ENCODE data around the gene IMP3.

The IMP3 gene

DNA sequence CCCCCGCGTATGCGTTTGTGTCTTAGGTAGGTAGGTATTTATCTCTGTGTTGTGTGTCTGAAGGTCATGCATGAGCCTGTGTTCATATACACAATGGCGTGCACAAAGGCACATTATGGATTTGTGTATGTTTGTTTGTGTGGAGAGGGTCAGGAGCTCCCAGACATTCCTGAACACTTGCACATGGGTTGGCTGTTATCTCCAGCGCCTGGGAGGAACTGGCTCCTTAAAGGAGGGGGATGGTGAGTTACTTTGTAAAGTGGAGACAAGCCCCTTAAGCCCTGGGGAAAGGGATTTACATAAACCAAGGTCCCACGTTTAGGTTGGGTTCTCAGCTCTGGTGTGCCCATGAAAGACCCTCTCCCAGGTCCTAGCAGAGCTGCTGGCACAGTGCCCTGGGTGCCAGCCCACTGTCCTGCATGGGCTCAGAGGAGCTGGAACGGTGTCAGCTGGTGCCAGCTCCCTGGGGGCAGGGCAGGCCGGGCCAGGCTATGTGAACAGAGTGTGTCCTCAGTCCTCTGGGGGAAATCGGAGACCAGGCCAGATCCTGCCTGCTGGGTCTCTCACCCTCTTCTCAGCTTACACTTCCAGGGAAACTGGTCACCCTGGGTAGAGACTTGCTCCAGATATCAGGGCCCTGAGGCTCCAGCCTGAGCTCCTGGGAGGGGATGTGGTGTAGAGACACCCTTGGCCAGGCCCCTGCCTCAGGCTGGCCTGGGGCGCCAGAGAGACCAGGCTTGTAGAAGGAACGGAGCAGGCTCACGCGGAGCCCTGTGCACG is 32.8 kb upstream of the IMP3 start:
- no peak for DNase-seq (ENCODE audit: low read depth)

DNA sequence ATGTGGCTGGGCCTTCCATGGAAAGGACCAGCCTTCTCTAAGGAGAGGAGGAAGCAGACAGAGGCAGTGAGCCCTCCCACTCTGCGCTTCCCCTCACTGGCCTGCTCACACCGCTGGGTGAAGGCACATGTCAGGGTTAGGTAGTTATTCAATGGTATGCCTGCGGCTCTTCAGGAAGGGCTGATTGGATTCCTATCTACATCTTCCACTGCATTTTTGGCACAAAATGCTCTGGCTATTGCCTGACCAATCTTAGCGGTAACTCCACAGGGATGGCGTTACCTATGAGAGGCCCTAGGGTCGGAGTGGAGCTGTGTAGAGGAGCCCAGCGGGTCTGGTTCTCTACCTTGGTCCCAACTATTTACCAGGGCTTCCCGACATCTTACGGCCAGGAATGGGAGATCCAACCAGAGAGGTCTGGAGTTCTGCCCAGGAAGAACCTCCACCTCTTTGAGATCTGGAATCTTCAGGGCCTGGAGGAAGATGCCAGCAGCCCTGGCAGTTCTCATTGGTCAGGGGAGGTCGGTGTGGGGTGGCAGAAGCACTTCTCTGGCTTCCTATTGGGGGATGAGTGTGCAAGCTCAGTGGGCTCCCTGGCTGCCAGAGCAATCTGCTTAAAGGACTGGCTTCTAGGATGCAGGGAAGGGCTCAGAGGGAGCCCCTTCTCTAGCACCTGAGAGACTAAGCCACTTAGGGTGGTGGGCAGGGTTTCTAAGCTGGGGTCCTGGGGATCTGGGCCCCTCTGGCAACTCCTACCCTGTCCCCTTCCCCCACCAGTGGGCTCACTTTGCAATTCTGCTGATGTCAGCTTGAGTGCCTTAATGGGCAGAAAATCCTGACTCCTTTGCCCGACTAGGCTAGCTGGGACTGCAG is 31.9 kb upstream of the IMP3 start:
- no peak for DNase-seq (ENCODE audit: low read depth)

DNA sequence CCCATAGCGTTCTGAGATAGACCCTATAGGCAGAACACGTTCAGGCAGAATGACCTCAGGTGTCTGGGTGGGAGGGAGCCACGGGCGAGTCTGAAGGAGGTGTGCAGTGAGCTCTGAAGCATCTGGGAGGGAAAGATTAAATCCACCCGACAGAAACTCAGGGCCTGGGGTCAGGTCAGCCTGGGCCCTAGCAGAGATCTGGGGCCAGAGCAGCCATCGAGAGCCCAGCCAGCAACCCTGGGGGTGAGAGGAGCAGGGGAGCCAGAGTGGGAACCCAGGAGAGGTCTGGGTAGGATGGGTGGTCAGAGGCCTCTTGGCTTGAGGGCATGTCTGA is 29.8 kb upstream of the IMP3 start:
- no peak for DNase-seq (ENCODE audit: low read depth)

DNA sequence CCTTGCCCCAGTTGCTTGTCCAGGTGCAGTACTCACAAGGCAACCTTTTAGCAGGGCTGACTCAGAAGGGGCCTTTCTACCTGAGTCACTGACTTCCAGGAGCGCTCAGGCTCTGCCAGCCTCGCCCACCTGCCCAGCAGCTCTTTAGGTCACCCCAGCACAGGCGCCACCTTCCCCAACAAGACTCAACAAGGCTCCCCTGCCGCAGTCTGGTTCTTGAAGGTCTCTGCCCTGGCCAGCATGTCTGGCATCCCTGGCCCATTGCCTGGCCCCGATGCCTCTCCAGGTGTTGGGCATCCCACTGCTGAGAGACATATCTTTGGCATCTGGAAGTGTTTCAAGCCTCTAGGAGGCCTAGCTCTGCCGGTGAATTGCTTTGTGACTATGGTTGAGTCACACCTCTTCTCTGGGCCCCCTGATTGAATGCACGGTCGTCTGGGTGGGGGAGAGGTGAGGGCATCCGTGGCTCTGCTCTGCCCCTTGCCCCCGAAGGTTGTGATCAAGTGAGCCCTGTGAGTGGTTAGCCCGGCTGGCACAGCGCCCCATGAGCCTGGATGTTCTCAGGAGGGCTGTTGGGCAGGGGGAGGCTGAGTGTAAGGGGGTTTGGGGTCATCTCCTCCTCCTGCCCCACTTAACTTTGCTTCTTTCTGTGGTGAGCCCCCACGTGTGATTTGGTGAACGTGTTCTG is 29.3 kb upstream of the IMP3 start:
- no peak for DNase-seq (ENCODE audit: low read depth)

DNA sequence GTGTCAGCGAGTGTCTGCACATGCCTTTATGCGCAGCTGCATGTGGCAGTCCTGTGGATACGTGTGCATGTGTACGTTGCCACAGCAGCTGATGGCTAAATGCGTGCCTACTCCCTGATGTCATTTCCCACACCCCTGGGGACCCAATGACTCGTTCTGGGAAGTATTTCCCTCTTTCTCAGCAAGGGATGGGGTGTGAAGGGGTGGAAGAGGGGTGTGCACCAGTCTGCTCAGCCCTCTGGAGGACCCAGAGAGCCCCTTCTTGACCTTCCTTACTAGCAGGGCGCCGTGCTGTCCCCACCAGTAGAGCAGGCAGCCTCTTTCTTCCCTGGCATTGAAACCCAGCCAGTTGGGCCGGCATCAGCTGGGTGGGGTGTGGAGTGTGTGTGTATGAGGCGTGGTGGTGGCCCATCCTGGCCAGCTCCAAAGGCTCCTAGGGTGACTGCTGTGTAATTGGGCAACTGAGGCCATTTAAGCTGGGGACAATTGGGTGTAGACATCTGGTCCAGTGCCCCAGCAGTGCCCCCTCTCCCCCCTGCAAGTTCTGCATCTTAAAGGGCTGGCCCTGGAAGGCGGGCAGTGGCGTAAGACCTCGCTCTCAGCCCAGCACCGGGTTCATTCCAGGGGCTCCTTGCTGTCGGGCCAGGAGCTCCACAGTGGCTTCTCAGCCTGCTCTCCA is 26.9 kb upstream of the IMP3 start:
- no peak for DNase-seq (ENCODE audit: low read depth)

DNA sequence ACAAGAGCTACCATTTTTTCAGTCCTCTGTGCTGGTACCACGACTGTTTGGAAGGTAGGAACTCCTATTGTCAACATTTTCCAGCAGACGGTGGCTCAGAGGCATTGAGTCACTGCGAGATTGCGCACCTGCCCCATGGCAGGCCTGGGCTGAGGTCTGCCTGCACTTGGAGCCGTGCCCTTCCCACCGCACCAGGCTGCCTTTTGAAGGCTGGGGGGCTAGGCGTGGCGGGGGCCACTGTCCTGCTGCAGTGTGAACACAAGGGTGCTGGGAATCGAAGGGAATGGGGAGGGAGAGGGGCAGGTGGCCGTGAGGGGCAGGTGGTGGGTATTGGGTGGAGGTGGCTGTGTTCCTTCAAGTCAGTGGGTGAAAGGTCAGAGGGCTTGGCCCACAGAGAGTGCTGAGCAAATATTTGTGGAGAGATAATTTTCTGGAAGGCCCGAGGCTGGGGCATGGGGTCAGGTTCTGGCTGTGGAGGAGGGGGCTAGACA is 24.0 kb upstream of the IMP3 start:
- no peak for DNase-seq (ENCODE audit: low read depth)

DNA sequence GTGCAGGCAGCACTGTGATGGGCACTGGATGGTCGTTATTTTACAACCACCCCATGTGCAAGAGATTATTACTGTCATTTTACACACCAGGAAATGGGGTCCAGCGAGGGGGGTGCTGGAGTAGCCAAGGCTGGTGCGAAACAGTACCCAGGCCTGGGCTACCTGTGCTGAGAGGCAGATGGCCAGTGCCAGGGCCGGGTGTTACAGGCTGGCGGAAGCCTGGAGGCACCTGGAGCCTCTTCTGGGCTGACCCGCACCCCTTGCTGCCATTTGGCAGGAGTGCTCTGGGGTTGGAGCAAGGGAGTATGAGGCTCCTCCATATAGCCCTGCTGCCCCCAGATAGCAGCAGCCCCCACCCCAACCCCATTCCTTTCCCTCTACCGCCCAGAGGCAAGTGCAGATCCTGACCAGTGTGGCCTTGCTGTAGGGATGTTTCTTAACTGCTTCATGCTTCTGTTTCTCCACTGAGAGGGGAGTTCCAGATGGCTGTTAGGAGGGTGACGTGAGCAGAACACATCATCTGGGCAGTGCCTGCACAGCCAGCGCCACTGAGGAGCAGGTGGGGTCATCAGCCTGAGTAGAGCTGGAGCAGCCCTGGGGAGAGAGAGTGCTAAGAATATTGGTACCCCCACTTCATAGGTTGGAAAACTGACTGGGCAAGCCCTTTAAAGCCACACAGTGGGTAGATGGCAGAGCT is 22.9 kb upstream of the IMP3 start:
- no peak for DNase-seq (ENCODE audit: low read depth)

DNA sequence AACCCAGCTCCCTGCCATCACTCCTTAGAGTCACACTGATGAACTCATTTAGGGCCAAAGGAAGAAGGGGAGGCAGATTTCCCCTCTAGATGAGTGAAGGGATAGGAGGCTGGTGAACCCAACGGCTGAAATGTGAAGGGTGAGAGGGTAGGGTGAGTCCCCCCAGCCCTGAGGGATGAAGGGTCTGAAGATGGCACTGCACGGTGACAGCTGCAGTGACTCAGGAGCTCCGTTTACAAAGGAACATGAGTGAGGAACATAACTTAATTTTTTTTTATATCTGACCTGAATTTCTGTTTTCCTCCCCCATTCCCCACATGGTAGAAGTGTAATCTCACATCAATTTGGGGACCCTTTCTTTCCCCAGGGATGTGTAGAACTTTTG is 21.7 kb upstream of the IMP3 start:
- no peak for DNase-seq (ENCODE audit: low read depth)

DNA sequence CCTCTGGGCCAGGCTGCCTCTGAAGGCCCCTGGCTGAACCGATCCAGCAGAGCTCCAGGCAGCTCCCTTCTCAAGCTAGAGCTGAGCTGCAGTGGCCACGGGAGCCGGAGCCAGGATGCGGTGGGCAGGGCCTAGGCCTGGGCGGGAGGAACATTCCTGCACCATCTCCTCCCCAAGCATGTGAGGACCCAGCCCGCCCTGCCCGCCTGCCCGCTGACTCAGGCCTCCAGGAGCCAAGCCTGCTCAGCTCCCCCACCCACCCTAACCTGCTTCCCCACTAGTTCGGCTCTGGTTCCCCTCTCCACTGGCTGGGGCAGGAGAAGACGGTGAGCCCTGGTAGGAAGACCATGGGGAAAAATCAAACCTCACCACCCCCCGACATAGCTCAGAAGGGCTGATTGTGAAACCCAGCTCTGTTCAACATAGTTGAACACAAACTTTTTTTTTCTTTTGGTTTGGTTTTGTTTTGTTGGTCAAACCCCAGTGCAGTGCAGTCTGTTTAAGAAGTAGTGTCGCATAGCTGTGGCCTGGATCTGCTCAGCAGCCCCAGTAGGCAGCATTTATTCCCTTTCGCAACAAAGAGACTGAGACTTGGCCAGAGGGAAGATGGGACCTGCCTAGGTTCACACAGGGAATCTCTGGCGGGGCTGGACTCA is 21.2 kb upstream of the IMP3 start:
- no peak for DNase-seq (ENCODE audit: low read depth)

DNA sequence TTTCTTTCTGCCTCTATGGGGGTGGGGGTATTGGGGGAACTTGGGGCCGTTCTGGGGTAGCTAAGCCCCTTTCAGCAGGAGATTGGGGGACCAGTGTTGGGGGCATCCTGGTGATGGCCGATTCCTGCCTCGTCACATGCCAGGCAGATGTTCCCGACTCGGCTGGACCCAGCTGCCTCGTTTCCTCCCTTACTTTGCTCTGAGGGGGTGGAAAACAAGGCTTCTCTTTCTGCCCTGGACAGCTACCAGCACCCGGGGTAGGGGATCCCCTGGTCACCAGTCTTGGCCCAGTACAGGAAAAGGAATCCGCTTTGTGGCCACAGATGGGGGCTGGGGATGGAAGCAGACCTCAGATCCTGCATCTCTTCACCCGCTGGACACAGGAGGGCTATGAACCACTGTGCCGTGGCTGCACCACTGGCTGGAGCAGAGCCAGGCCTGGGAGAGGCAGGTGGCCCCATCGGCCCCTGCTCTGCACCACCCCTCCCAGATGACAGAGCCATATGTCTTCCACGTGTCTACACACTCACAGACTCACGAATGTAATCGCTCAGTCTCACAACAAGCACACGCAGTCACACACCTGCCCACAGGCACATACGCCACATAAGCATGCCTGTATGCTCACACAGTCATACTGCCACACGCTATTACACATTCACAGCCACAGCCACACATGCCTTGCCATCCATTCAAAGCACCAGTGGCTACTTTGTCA is 20.1 kb upstream of the IMP3 start:
- DNase-seq (ENCODE audit: low read depth) = no peak

DNA sequence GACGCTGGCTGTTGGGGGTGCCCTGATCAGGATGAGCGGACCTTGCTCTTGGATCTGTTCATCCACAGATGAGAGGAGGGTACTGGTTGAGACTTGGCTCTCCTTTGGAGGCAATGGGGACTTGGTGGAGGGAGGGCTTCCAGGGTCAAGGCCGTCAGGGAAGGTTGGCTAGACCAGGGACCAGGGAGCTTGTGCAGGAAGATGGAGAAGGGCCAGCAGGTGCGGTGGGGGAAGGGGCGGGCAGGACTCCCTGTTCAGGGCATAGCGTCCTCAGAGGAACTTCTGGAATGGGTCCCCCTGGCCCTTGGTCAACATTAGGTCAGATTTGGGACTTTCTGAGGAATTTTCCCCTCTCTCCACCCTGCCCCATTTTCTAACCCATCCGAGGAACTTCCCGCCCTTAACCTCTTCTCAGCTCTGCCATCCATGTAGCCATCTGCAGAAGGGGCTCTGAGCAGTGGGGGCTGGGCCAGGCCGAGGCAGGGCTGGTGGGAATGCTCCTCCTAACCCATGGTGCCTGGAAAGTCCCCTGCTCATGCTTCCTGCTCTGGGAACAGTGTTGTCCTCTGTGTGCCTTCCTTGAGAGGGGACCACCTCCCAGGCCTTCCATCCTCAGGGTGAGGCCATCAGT is 19.2 kb upstream of the IMP3 start:
- DNase-seq (ENCODE audit: low read depth) = no peak

DNA sequence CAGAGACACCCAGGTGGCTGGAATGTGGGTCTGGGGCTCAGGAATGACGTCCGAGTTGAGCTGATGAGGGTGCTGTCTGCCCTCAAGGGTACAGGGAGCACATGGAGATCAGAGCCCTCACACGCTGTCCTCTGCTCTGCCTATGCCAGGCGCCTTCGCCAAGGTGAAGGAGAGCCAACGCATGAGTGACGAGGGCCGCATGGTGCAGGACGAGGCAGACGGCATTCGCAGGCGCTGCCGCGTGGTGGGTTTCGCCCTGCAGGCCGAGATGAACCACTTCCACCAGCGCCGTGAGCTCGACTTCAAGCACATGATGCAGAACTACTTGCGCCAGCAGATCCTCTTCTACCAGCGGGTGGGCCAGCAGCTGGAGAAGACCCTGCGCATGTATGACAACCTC is 16.8 kb upstream of the IMP3 start:
- DNase-seq (ENCODE audit: low read depth) = no peak

DNA sequence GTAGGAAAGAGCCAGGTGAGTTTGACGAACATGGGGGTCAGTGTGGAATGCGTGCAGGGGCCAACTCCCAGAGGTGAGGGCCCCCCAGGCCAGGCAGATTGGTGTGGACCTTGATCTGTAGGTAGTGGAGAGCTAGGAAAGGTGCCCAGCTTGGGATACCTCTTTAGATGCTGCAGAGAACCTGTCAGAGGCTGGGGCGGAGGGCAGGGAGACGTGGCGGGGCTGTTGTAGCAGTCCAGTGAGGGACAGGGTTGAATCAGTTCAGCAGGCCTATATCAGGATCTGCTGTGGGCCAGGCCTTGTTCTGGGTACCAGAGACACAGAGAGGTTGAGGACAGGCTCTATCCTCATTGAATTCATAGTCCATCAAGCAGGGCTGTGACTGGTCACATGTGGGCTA is 16.3 kb upstream of the IMP3 start:
- DNase-seq (ENCODE audit: low read depth) = no peak

DNA sequence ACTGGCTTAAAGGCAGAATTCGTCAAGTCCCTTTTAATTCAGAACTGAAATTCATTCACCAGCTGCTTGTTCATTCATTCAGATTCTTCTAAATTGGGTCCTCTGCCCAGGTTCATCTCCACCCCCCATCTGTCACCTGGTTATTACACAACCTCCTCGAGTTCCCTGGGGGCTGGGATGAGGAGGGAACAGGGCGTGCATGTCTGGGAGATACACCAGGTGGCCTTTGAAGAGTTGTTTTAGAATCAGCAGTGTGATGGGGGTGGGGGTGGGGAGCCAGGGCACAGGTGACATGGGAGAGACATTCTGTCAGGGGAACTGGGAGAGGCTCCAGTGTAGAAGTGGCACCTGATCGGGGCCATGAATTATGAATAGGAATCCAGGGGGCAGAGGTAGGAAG is 15.9 kb upstream of the IMP3 start:
- DNase-seq (ENCODE audit: low read depth) = no peak

DNA sequence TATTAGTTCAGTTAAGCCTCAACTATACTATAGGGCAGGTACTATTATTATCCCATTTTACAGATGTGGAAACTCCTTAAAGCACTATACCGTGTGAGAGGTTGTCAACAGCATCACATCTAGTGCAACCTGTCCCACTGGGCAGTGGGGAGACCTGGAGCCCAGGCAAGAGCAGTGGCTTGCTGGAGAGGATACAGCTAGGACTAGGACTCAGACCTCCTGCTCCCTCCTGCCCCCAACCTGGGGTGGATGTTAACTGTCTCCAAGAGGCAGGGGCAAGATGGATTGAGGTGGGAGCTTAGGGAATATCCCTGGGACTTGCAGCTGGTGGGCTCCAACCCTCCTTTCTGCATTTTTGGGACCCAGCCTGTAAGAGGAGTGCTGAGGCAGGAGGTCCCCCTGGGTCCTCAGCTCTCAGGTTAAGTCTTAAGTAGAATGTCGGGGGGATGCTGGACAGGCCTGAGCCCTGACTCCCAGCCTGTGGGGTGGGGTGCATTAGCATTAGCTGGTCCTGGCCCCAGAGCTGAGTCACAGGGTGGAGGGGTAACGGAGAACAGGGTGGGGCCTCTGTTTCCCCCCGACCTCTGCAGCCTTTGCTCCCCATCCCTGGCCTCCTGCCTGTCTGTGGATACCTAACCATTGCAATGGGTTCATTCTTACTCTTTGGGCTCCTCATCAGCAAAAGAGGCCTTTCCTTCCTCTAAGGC is 14.3 kb upstream of the IMP3 start:
- DNase-seq (ENCODE audit: low read depth) = no peak

DNA sequence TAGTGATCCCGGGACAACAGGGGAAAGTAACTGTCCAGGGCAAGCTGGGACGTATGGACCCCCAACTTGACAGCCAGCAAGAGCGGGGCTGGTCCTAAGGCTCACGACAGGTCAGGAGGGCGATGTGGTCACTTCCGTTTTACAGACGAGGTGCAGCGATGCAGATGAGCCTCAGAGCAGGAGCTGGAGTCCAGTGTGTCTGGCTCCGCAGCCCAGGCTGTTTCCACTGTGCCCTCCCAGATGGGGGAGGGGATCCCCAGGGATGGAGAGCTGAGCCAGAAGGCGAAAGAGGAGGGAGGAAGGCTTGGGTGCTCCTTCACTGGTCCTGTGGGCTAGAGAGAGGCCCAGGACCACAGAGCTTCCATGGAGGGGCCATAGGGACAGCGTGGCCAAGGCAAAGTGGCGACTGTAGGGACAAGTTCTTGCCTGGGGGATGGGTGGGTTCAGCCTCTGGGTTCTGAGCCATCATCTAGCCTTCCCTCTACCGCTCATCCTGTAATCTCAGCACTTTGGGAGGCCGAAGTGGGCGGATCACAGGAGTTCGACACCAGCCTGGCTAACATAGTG is 13.4 kb upstream of the IMP3 start:
- DNase-seq (ENCODE audit: low read depth) = no peak

DNA sequence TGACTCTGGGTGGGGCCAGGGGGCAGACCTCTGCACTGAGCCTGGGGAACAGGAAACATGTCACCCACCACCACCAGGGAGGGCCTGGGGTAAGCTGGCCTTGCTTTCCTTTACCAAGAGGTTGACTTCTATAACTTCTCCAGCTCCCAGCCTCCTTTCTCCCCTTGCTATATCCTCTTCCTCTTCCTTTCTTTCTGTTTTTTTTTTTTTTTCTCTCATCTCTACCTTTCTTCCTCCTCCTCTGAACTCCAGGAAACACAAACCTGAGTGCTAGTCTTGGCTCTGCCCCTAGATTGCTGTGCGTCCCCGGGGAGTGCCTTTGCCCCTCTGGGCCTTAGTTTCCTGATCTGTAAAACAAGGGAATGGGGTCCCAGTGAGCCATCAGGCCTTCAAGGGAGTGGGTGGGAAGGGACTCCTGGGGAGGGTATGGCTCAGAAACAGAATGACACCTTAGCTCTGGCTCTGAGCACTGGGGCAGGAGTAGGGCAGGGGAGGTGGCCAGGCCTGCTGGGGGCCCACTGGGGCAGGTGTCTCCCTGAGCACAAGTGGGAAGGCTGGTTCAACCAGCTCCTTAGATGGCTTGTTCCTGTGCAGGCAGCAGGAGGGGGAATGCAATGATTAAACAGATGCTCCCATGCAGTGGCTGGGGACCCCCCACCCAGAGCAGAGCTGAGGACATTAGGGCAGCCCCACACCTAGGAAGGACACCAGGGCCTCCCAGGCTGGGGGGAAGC is 12.0 kb upstream of the IMP3 start:
- DNase-seq (ENCODE audit: low read depth) = no peak
